Naive thymus-derived CD4-positive, alpha-beta T cell (primary cell): Measurements from ENCODE around the gene METTL5. TPM values are rescaled to one million over a fixed set of nuclear protein-coding genes. Genes with fewer than 3 reads are reported as not detected.

Experiments used
- ATAC-seq: fragments of 150-1000 bp; cut with Tn5 transposase; 2 replicates; pipeline ENCODE4 v1.10.0; 2021; ENCODE audit warnings: mild to moderate bottlenecking, moderate library complexity
- CTCF ChIA-PET: fragments of 350-600 bp; sonication (Branson Sonifier 250); formaldehyde crosslinking; loops from one replicate; lab custom pipeline; 2021; ENCODE audit warnings: antibody characterized with exemption; lab: Charles Lee
- POLR2A ChIA-PET: fragments of 350-600 bp; sonication (Branson Sonifier 250); formaldehyde crosslinking; loops from one replicate; lab custom pipeline; 2021; ENCODE audit warnings: antibody characterized with exemption, inconsistent platforms; lab: Charles Lee
- DNase-seq, 9 donors: peaks; one replicate each; pipeline versions ENCODE4 v3.0.0 to v3.0.0-alpha.2; 2020 to 2022; ENCODE audit warnings: mixed read lengths in 1 of 9
- H3K27ac ChIP-seq: one replicate; pipeline ENCODE4 v1.7.0; 2013; ENCODE audit warnings: mild to moderate bottlenecking, low read depth, low read length, moderate library complexity
- H3K27me3 ChIP-seq, 2 donors: one replicate each; pipeline ENCODE4 v1.7.0; 2013; ENCODE audit warnings: low read length in 2 of 2, mild to moderate bottlenecking in 2 of 2, moderate library complexity in 2 of 2; ENCODE audit not compliant: control insufficient read depth in 2 of 2, insufficient read depth in 2 of 2
- H3K36me3 ChIP-seq, 3 experiments: 1 replicate in 2 of 3; 2 replicates in 1 of 3; pipeline ENCODE4 v1.7.0; 2013; ENCODE audit warnings: low read length in 3 of 3, mild to moderate bottlenecking in 3 of 3, moderate library complexity in 1 of 3; ENCODE audit not compliant: insufficient read depth in 3 of 3, control insufficient read depth in 2 of 3
- H3K4me1 ChIP-seq, 2 donors: one replicate each; pipeline ENCODE4 v1.7.0; 2013; ENCODE audit warnings: low read length in 2 of 2, mild to moderate bottlenecking in 2 of 2, moderate library complexity in 1 of 2; ENCODE audit not compliant: control insufficient read depth in 2 of 2, insufficient read depth in 2 of 2
- H3K4me3 ChIP-seq: 2 replicates; pipeline ENCODE4 v1.7.0; 2013; ENCODE audit warnings: mild to moderate bottlenecking, low read length
- H3K9me3 ChIP-seq, 3 experiments: 1 replicate in 2 of 3; 2 replicates in 1 of 3; pipeline ENCODE4 v1.7.0; 2013; ENCODE audit warnings: low read length in 3 of 3; ENCODE audit not compliant: control insufficient read depth in 2 of 3
- H3K27ac Mint-ChIP-seq, 9 donors: one replicate each; pipeline ENCODE4 v1.8.0; 2020 to 2022; ENCODE audit warnings: mixed read lengths in 9 of 9, mild to moderate bottlenecking in 8 of 9, moderate library complexity in 5 of 9, inconsistent platforms in 2 of 9
- H3K27me3 Mint-ChIP-seq, 5 donors: one replicate each; pipeline ENCODE4 v1.8.0; 2021 to 2022; ENCODE audit warnings: mixed read lengths in 5 of 5, mild to moderate bottlenecking in 1 of 5
- H3K36me3 Mint-ChIP-seq, 5 donors: one replicate each; pipeline ENCODE4 v1.8.0; 2020 to 2022; ENCODE audit warnings: mixed read lengths in 5 of 5, mild to moderate bottlenecking in 3 of 5, inconsistent platforms in 1 of 5
- H3K4me1 Mint-ChIP-seq, 7 donors: one replicate each; pipeline ENCODE4 v1.8.0; 2020 to 2022; ENCODE audit warnings: mixed read lengths in 7 of 7, mild to moderate bottlenecking in 3 of 7, inconsistent platforms in 1 of 7
- H3K4me3 Mint-ChIP-seq, 10 donors: one replicate each; pipeline ENCODE4 v1.8.0; 2020 to 2022; ENCODE audit warnings: mild to moderate bottlenecking in 10 of 10, mixed read lengths in 10 of 10, moderate library complexity in 6 of 10, inconsistent platforms in 2 of 10
- H3K9me3 Mint-ChIP-seq, 11 donors: one replicate each; pipeline ENCODE4 v1.8.0; 2020 to 2022; ENCODE audit warnings: mixed read lengths in 11 of 11, mild to moderate bottlenecking in 4 of 11, inconsistent platforms in 1 of 11, moderate library complexity in 1 of 11
- intact Hi-C, 2 donors: fragments of 100-400 bp; cut with micrococcal nuclease; formaldehyde crosslinking; loops; one replicate each; pipeline ENCODE4 v1.15.1; 2023
- polyA plus RNA-seq, 2 donors: library from polyadenylated mRNA; unstranded; fragments of 300-500 nt; fragmentation: Illumina TruSeq; gene quantifications; one replicate each; pipeline ENCODE4 v1.2.3, GENCODE V29; 2021
- total RNA-seq, 6 experiments: library from RNA in 5 of 6; stranded (reverse) in 5 of 6; gene quantifications; 1 replicate in 5 of 6; 2 replicates in 1 of 6; pipeline ENCODE4 v1.2.3 and lab custom pipeline; 2021 to 2026

Gene METTL5
- total and polyA plus RNA-seq, 7 experiments from 2014 or later = 21.1 to 149 (median 46.4) TPM

DNA sequence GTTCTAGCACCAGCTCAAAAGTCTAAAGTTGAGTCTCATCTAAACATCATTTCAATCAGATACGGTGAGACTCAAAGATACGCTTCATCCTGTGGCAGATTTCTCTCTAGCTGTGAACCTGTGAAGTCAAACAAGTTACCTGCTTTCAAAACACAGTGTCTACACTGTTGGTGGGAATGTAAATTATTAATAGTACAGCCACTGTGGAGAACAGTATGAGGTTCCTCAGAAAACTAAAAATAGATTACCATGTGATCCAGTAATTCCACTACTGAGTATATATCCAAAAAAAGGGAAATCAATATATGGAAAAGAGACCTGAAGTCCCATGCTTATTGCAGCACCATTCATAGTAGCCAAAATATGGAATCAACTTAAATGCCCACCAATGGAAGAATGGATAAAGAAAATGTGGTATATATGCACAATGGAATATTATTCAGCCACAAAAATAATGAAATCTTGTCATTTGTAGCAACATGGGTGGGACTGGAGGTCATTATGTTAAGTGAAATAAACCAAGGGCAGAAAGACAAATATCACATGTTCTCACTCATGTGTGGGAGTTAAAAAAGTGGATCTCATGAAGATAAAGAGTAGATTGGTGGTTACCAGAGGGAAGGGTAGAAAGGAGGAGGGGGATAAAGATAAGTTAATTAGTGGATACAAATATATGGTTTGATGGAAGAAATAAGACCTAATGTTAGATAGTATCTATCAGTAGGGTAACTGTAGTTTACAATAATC is 14.2 kb upstream of the METTL5 start:
- Mint-ChIP-seq H3K4me3 (no peak overlapping the region), H3K9me3 (peaks cover 0 to 3% (median 0%) of the 10 kb centered on the region in 11 donors), H3K36me3 (peaks cover 6 to 26% (median 12%) of the 10 kb centered on the region in 5 donors), H3K4me1 (peaks cover 11 to 84% (median 70%) of the 10 kb centered on the region in 7 donors), H3K27ac (peak overlapping the region in 2 of 9 donors; percentile 11 to 29), H3K27me3 (no peaks in the 10 kb centered on the region)
- ChIA-PET CTCF (no interaction called here), POLR2A (no interaction called here)
- no peaks in the 10 kb centered on the region for H3K27me3 ChIP-seq
- H3K36me3 ChIP-seq = peaks cover 0 to 6% (median 0%) of the 10 kb centered on the region in 3 experiments
- H3K4me3 ChIP-seq = no peak overlapping the region
- H3K9me3 ChIP-seq = no peaks in the 10 kb centered on the region
- intact Hi-C loops = no loop called here
- no peaks in the 10 kb centered on the region for H3K4me1 ChIP-seq
- DNase-seq = no peak
- ATAC-seq = no peak
- no peak overlapping the region for H3K27ac ChIP-seq

DNA sequence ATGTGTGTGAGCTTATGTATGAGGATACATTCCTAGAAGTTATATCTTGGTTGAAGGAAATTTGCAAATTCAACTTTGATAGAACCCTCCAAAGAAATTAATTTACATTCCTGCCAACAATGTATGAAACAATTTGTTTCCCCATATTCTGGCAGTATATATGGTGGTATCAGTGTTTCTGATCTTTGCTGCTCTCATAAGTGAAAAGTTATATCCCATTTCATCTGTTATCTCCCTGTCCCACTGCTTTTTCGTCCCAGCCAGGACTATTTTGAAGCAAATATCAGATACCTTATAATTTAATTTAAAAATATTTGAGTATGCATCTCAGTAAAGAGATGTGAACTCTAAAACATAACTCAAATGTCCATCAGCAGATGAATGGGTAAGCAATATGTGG is 9.7 kb upstream of the METTL5 start:
- H3K36me3 Mint-ChIP-seq = peaks cover 0 to 14% (median 4%) of the 10 kb centered on the region in 5 donors
- Histone ChIP-seq H3K27ac (no peak overlapping the region), H3K4me1 (peaks cover 5 to 8% of the 10 kb centered on the region in 2 donors), H3K9me3 (no peaks in the 10 kb centered on the region), H3K36me3 (no peaks in the 10 kb centered on the region), H3K27me3 (no peaks in the 10 kb centered on the region), H3K4me3 (no peak overlapping the region)
- DNase-seq (no peak), ATAC-seq (no peak)
- ChIA-PET CTCF (no interaction called here), POLR2A (no interaction called here)
- peak overlapping the region in 1 of 10 donors; percentile 30 for H3K4me3 Mint-ChIP-seq
- no peak overlapping the region for H3K27ac Mint-ChIP-seq
- peaks cover 8 to 90% (median 69%) of the 10 kb centered on the region in 7 donors for H3K4me1 Mint-ChIP-seq
- no peaks in the 10 kb centered on the region for H3K27me3 Mint-ChIP-seq
- intact Hi-C loops = no loop called here
- no peaks in the 10 kb centered on the region for H3K9me3 Mint-ChIP-seq

DNA sequence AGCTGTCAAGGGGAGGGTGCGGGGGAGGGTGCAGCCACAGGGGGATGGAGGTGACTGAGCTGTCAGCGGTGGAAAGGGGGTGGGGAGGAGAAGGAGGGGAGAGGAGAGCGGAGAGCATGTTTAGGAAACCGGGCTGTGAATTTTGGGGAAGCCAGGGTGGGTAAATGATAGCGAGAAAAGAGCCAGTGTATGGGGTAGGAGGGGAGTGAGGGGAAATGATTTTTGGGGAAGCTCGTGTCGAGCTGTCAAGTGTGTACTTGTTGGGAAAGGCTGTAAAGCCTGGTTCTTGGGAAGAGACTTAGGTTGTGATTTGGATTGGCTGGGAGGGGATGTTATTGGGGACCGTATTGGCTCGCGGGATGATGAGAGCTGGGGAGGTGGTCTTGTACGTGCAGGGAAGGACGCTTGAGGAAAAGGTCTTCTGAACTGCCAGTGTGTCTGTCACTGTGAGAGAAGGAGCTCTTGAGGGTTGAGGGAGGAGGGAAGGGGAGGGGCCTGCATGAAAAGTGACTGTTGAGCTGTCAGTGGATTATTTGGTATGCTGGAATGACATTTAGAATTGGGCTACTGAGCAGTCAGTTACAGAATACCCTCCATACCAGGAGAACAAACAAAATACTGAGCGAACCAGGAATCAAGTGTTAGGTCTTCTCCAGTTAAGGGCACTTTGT is 3.6 kb upstream of the METTL5 start:
- CTCF ChIA-PET = no interaction called here
- Histone ChIP-seq H3K36me3 (no peaks in the 10 kb centered on the region), H3K27me3 (no peaks in the 10 kb centered on the region), H3K27ac (peak overlapping the region; percentile 80), H3K4me3 (peak overlapping the region; percentile 77), H3K4me1 (peaks cover 18 to 31% of the 10 kb centered on the region in 2 donors), H3K9me3 (no peaks in the 10 kb centered on the region)
- POLR2A ChIA-PET = interaction anchor here (0.6 to 2.3 kb wide), 5 partner anchors 14 to 244 kb away, joined by 3 to 9 read pairs (median 4); partner anchors contain the start of genes PPIG and SSB
- Mint-ChIP-seq H3K4me1 (peaks cover 30 to 76% (median 62%) of the 10 kb centered on the region in 7 donors), H3K27me3 (no peaks in the 10 kb centered on the region), H3K4me3 (peak overlapping the region; percentile 89 to 99 (median 98)), H3K27ac (peak overlapping the region; percentile 55 to 97 (median 91)), H3K9me3 (no peaks in the 10 kb centered on the region), H3K36me3 (peaks cover 0 to 11% (median 6%) of the 10 kb centered on the region in 5 donors)
- ATAC-seq (peak; percentile 43), DNase-seq (peak in 8 of 9 donors; percentile 29 to 58 (median 42))
- intact Hi-C loops = loop anchor here (1.0 to 10.0 kb wide), 6 partner anchors 100 to 1857 kb away; partner anchors contain the start of genes LRP2 (in 2 of the 2), DYNC1I2 (in 1 of the 2), GORASP2 (in 1 of the 2) and STK39 (in 1 of the 2)

DNA sequence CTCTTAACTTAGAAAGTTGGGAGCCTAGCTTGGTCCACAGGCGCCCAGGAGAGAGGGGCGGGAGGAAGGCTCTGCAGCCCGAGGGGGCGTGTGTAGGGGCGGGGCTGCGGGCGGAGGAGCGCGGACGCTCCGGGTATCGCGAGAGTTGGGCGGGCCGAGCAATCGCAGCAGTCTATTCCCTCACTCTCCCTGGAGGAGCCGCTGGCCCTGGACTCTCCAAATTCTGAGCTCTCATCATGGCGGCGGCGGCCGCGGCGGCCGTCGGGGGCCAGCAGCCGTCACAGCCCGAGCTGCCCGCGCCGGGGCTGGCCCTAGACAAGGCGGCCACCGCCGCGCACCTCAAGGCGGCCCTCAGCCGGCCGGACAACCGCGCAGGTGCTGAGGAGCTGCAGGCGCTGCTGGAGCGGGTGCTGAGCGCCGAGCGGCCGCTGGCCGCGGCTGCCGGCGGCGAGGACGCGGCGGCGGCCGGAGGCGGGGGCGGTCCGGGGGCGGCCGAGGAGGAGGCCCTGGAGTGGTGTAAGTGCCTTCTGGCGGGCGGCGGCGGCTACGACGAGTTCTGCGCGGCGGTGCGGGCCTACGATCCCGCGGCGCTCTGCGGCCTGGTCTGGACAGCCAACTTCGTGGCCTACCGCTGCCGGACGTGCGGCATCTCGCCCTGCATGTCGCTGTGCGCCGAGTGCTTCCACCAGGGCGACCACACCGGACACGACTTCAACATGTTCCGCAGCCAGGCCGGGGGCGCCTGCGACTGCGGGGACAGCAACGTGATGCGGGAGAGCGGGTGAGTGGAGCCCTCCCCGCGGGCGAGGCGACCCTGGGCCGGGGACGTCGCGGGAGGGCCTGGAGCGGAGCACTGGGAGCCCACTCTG is 2.8 kb upstream of the METTL5 start, which contains the start of gene UBR3:
Gene UBR3 (plus strand): TSS at position 183 of the 869 bp plus-strand sequence. CDS start 54 bp downstream, at position 237.
- CTCF ChIA-PET = no interaction called here
- peak; percentile 80 to 95 (median 87) for DNase-seq

DNA sequence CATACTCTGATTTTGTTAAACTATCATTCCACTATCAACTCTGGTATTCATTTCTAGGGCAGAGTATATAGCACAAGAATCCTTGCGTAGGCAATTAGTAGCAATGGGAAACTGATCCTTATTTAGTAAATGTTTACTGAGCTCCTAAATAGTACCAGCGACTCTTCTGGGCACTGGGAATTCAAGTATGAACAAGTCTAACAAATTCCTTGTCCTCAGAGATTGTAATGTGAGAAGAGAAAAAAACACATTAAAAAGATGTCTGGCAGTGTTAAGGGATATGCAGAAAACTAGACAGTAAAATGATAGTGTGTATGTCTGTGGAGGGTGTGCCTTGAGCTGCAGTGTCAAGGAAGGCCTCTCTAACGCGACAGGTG is 721 bp downstream of the METTL5 start:
- no peaks in the 10 kb centered on the region for H3K27me3 Mint-ChIP-seq
- H3K4me3 Mint-ChIP-seq = peak overlapping the region; percentile 82 to 99 (median 91)
- intact Hi-C loops = loop anchor here (1.0 to 10.0 kb wide), 7 partner anchors 26 to 1861 kb away; partner anchors contain the start of genes LRP2 (in 2 of the 2), SSB (in 2 of the 2), BBS5 (in 1 of the 2) and DYNC1I2 (in 1 of the 2)
- H3K4me1 Mint-ChIP-seq = peaks cover 43 to 74% (median 61%) of the 10 kb centered on the region in 7 donors
- DNase-seq (peak in 2 of 9 donors; percentile 12 to 29), ATAC-seq (no peak)
- peak overlapping the region; percentile 75 to 89 (median 84) for H3K27ac Mint-ChIP-seq
- peaks cover 0 to 15% (median 5%) of the 10 kb centered on the region in 5 donors for H3K36me3 Mint-ChIP-seq
- H3K4me1 ChIP-seq = peaks cover 17 to 26% of the 10 kb centered on the region in 2 donors
- no peaks in the 10 kb centered on the region for H3K9me3 Mint-ChIP-seq
- ChIA-PET POLR2A (interaction anchor here (1.1 to 1.4 kb wide), 5 partner anchors 9 to 25 kb away, joined by 4 to 6 read pairs (median 5); partner anchors contain the start of gene SSB), CTCF (interaction anchor here (0.8 to 1.6 kb wide), 5 partner anchors 11 to 105 kb away, joined by 3 to 7 read pairs (median 4); no protein-coding TSS in a partner anchor)
- H3K27ac ChIP-seq = peak overlapping the region; percentile 85
- no peaks in the 10 kb centered on the region for H3K27me3 ChIP-seq
- H3K36me3 ChIP-seq = no peaks in the 10 kb centered on the region
- H3K9me3 ChIP-seq = no peaks in the 10 kb centered on the region
- H3K4me3 ChIP-seq = peak overlapping the region; percentile 80

More for the DNA sequence above, 2.8 kb upstream of the METTL5 start, which contains the start of gene UBR3:
- peaks cover 0 to 7% (median 6%) of the 10 kb centered on the region in 5 donors for H3K36me3 Mint-ChIP-seq
- H3K9me3 Mint-ChIP-seq = no peaks in the 10 kb centered on the region
- peak; percentile 88 for ATAC-seq
- intact Hi-C loops = loop anchor here (1.0 to 10.0 kb wide), 10 partner anchors 50 to 1857 kb away; partner anchors contain the start of genes CFAP210 (in 2 of the 2), FASTKD1 (in 2 of the 2), LRP2 (in 2 of the 2) and PHOSPHO2 (in 2 of the 2)
- H3K27ac Mint-ChIP-seq = peak within 1 kb of the TSS; percentile 55 to 97 (median 91)
- peaks cover 38 to 77% (median 64%) of the 10 kb centered on the region in 7 donors for H3K4me1 Mint-ChIP-seq
- POLR2A ChIA-PET = interaction anchor here (0.6 to 2.3 kb wide), 9 partner anchors 11 to 1103 kb away, joined by 3 to 9 read pairs (median 4); partner anchors contain the start of genes PPIG and SSB
- Histone ChIP-seq H3K4me3 (peak within 1 kb of the TSS; percentile 77), H3K9me3 (no peaks in the 10 kb centered on the region), H3K27ac (peak within 1 kb of the TSS; percentile 80), H3K36me3 (no peaks in the 10 kb centered on the region), H3K27me3 (no peaks in the 10 kb centered on the region), H3K4me1 (peaks cover 24 to 37% of the 10 kb centered on the region in 2 donors)
- H3K27me3 Mint-ChIP-seq = no peaks in the 10 kb centered on the region
- peak within 1 kb of the TSS; percentile 89 to 99 (median 98) for H3K4me3 Mint-ChIP-seq
